ENCODE data around the gene UTS2R. TPM values are rescaled to one million over a fixed set of nuclear protein-coding genes. Genes with fewer than 3 reads are reported as not detected.

The UTS2R gene
- total RNA-seq, 2 donors from 2014 or later: not detected

GRCh38 chr17:82331345-82331939 lies 40.1 kb upstream of the UTS2R start:
- intact Hi-C loops (cut with DNase I): no loop called here
- no peak for DNase-seq
- no peak overlapping the region for H3K27ac ChIP-seq

GRCh38 chr17:82332669-82333278 lies 38.8 kb upstream of the UTS2R start:
- H3K4me1 ChIP-seq: peaks cover 60% of the 10 kb centered on the region
- H3K27me3 ChIP-seq: no peaks in the 10 kb centered on the region
- peak; percentile 45 for ATAC-seq
- TF ChIP-seq POLR2A (IDR thresholded peaks at IDR 0.05) (peak in 1 of 3 donors; percentile 14), CTCF (IDR thresholded peaks at IDR 0.05) (no peak)
- WGBS, 2 donors: 0 to 26% methylated on average over 1 to 32 of the region's 32 CpGs
- intact Hi-C loops (cut with DNase I): no loop called here
- no peaks in the 10 kb centered on the region for H3K36me3 ChIP-seq (replicated peaks in 1 of 2; ENCODE audit: insufficient read depth in 1 of 2, low read depth in 2 of 2)
- H3K4me3 ChIP-seq: no peak overlapping the region
- H3K9me3 ChIP-seq: no peaks in the 10 kb centered on the region
- H3K27ac ChIP-seq: peak overlapping the region in 1 of 4 donors; percentile 39
- DNase-seq: peak; percentile 49 to 76 (median 70)

More at GRCh38 chr17:82331345-82331939, 40.1 kb upstream of the UTS2R start:
- no peak for ATAC-seq
- Histone ChIP-seq H3K4me1 (peaks cover 60% of the 10 kb centered on the region), H3K9me3 (no peaks in the 10 kb centered on the region), H3K4me3 (no peak overlapping the region), H3K27me3 (no peaks in the 10 kb centered on the region), H3K36me3 (replicated peaks in 1 of 2; ENCODE audit: insufficient read depth in 1 of 2, low read depth in 2 of 2) (no peaks in the 10 kb centered on the region)
- TF ChIP-seq POLR2A (IDR thresholded peaks at IDR 0.05): no peak
- TF ChIP-seq CTCF (IDR thresholded peaks at IDR 0.05): no peak
- 84 to 87% methylated on average over 17 to 23 of the region's 25 CpGs for WGBS, 2 donors

GRCh38 chr17:82333279-82334171 lies 38.0 kb upstream of the UTS2R start, which contains the start of gene SECTM1:
TSS of gene SECTM1 (minus strand) at chr17:82333766. CDS start at chr17:82327240, 6,526 bp downstream.
- WGBS, 2 donors: 5 to 71% methylated on average over 5 to 83 of the region's 90 CpGs
- TF ChIP-seq POLR2A (IDR thresholded peaks at IDR 0.05) (peak in 1 of 3 donors; percentile 10), CTCF (IDR thresholded peaks at IDR 0.05) (no peak)
- no peaks in the 10 kb centered on the region for H3K36me3 ChIP-seq (replicated peaks in 1 of 2; ENCODE audit: insufficient read depth in 1 of 2, low read depth in 2 of 2)
- DNase-seq (peak in 3 of 4 donors; percentile 55 to 58 (median 56)), ATAC-seq (peak; percentile 19)
- H3K4me3 ChIP-seq: peak within 1 kb of the TSS; percentile 16 to 19
- H3K4me1 ChIP-seq: peaks cover 62% of the 10 kb centered on the region
- no peaks in the 10 kb centered on the region for H3K27me3 ChIP-seq
- H3K9me3 ChIP-seq: no peaks in the 10 kb centered on the region
- intact Hi-C loops (cut with DNase I): no loop called here
- H3K27ac ChIP-seq: peak within 1 kb of the TSS in 3 of 4 donors; percentile 76 to 83 (median 82)

- peaks cover 62% of the 10 kb centered on the region for H3K4me1 ChIP-seq
- intact Hi-C loops (cut with DNase I): no loop called here
- H3K27ac ChIP-seq: peak overlapping the region in 3 of 4 donors; percentile 76 to 83 (median 82)
- DNase-seq (no peak), ATAC-seq (no peak)
- no peak overlapping the region for H3K4me3 ChIP-seq
- H3K36me3 ChIP-seq (replicated peaks in 1 of 2; ENCODE audit: insufficient read depth in 1 of 2, low read depth in 2 of 2): no peaks in the 10 kb centered on the region
- WGBS, 2 donors: 70 to 82% methylated on average over 8 to 25 of the region's 25 CpGs
- no peaks in the 10 kb centered on the region for H3K9me3 ChIP-seq
- TF ChIP-seq CTCF (IDR thresholded peaks at IDR 0.05) (no peak), POLR2A (IDR thresholded peaks at IDR 0.05) (no peak)
- H3K27me3 ChIP-seq: no peaks in the 10 kb centered on the region
Observed at GRCh38 chr17:82334204-82334621, 37.4 kb upstream of the UTS2R start.

All from body of pancreas (tissue), 4 donors.